B cell (primary cell): ENCODE data around the gene PSME1. TPM values are rescaled to one million over a fixed set of nuclear protein-coding genes. Genes with fewer than 3 reads are reported as not detected.

Source experiments
- ATAC-seq: fragments of 200-7000 bp; cut with Tn5 transposase; one replicate; pipeline ENCODE4 v1.10.0; 2021; ENCODE audit warnings: low read depth, mild to moderate bottlenecking, moderate number of reproducible peaks, moderate library complexity
- CTCF ChIA-PET: fragments of 350-600 bp; sonication (Branson Sonifier 250); formaldehyde crosslinking; loops from one replicate; lab custom pipeline; 2021; ENCODE audit warnings: antibody characterized with exemption, inconsistent platforms; lab: Charles Lee
- POLR2A ChIA-PET: fragments of 350-600 bp; sonication (Branson Sonifier 250); formaldehyde crosslinking; loops from one replicate; lab custom pipeline; 2021; ENCODE audit warnings: antibody characterized with exemption; lab: Charles Lee
- DNase-seq: peaks from one replicate; pipeline ENCODE4 v3.0.0; 2013
- H2AFZ ChIP-seq: 2 replicates; pipeline ENCODE4 v1.6.1; 2012; ENCODE audit warnings: mild to moderate bottlenecking, low read depth, low read length; ENCODE audit not compliant: insufficient read depth, poor library complexity, severe bottlenecking
- H3K27ac ChIP-seq, 2 donors: 1 replicate in 1 of 2; 2 replicates in 1 of 2; pipeline ENCODE4 v1.5.1; 2012 to 2013; ENCODE audit warnings: low read length in 2 of 2, mild to moderate bottlenecking in 2 of 2, moderate library complexity in 1 of 2
- H3K27me3 ChIP-seq, 4 experiments: fragments of 200-600 bp in 1 of 4; sonication (generic) in 1 of 4; replicated peaks in 1 of 4; 1 replicate in 2 of 4; 2 replicates in 2 of 4; pipeline versions ENCODE4 v1.6.1 to v1.7.0; 2013 to 2016; ENCODE audit warnings: low read length in 3 of 4, mild to moderate bottlenecking in 2 of 4, mixed read lengths in 1 of 4, moderate library complexity in 1 of 4; ENCODE audit not compliant: insufficient read depth in 4 of 4, control insufficient read depth in 3 of 4; ENCODE audit errors: control extremely low read depth in 1 of 4
- H3K36me3 ChIP-seq, 2 experiments: replicated peaks in 1 of 2; 1 replicate in 1 of 2; 2 replicates in 1 of 2; pipeline versions ENCODE4 v1.6.1 to v1.7.1; 2013; ENCODE audit warnings: low read length in 1 of 2; ENCODE audit not compliant: insufficient read depth in 2 of 2, control insufficient read depth in 1 of 2; ENCODE audit errors: control extremely low read depth in 1 of 2, extremely low read depth in 1 of 2
- H3K4me1 ChIP-seq, 2 donors: fragments of 200-600 bp in 1 of 2; sonication (generic) in 1 of 2; 1 replicate in 1 of 2; 2 replicates in 1 of 2; pipeline versions ENCODE4 v1.5.1 to v1.6.1; 2013 to 2017; ENCODE audit warnings: low read length in 2 of 2; ENCODE audit not compliant: control insufficient read depth in 2 of 2, insufficient read depth in 2 of 2
- H3K4me2 ChIP-seq: replicated peaks from 2 replicates; pipeline ENCODE3; 2012; ENCODE audit warnings: mild to moderate bottlenecking, low read depth, low read length; ENCODE audit not compliant: poor library complexity, severe bottlenecking
- H3K4me3 ChIP-seq, 5 experiments: fragments of 200-600 bp in 1 of 5; sonication (generic) in 1 of 5; 1 replicate in 3 of 5; 2 replicates in 2 of 5; pipeline versions ENCODE4 v1.5.1 to v1.7.0; 2011 to 2016; ENCODE audit warnings: low read length in 4 of 5, mild to moderate bottlenecking in 4 of 5, low read depth in 2 of 5, control low read depth in 1 of 5, moderate library complexity in 1 of 5; ENCODE audit not compliant: insufficient read depth in 1 of 5; ENCODE audit errors: control extremely low read depth in 1 of 5, extremely low read depth in 1 of 5
- H3K79me2 ChIP-seq: fragments of 200-600 bp; sonication (generic); one replicate; pipeline ENCODE4 v1.6.0; 2016; ENCODE audit warnings: low read length; ENCODE audit not compliant: control insufficient read depth, insufficient read depth
- H3K9ac ChIP-seq: fragments of 200-600 bp; sonication (generic); 2 replicates; pipeline ENCODE4 v1.6.1; 2017; ENCODE audit warnings: mild to moderate bottlenecking, low read length, moderate library complexity
- H3K9me3 ChIP-seq, 3 donors: one replicate each; pipeline versions ENCODE4 v1.6.1 to v1.7.1; 2013; ENCODE audit warnings: low read length in 2 of 3; ENCODE audit not compliant: control insufficient read depth in 2 of 3, insufficient read depth in 1 of 3; ENCODE audit errors: control extremely low read depth in 1 of 3
- H4K20me1 ChIP-seq: 2 replicates; pipeline ENCODE4 v1.6.0; 2012; ENCODE audit warnings: mild to moderate bottlenecking, low read length; ENCODE audit not compliant: insufficient read depth, control insufficient read depth, poor library complexity, severe bottlenecking
- H3K27ac Mint-ChIP-seq: one replicate; pipeline ENCODE4 v1.8.0; 2021; ENCODE audit warnings: mixed read lengths
- H3K27me3 Mint-ChIP-seq: one replicate; pipeline ENCODE4 v1.8.0; 2021; ENCODE audit warnings: mixed read lengths
- H3K4me1 Mint-ChIP-seq: one replicate; pipeline ENCODE4 v1.8.0; 2021; ENCODE audit warnings: mixed read lengths
- H3K4me3 Mint-ChIP-seq: one replicate; pipeline ENCODE4 v1.8.0; 2021; ENCODE audit warnings: mixed read lengths
- H3K9me3 Mint-ChIP-seq: one replicate; pipeline ENCODE4 v1.8.0; 2022; ENCODE audit warnings: mixed read lengths; ENCODE audit not compliant: insufficient read depth
- EZH2 ChIP-seq: IDR thresholded peaks from 2 replicates; pipeline ENCODE4 v1.6.1; 2012; ENCODE audit warnings: borderline replicate concordance, low read depth, mild to moderate bottlenecking, moderate library complexity, low read length; ENCODE audit not compliant: insufficient read depth, poor library complexity, severe bottlenecking
- WGBS: methylation state at CpG from one replicate; pipeline ENCODE4 v1.1.5; 2013; ENCODE audit warnings: missing lambda C conversion rate; ENCODE audit not compliant: insufficient coverage; 5-methylcytosine and 5-hydroxymethylcytosine counted together
- intact Hi-C: fragments of 100-400 bp; cut with micrococcal nuclease; formaldehyde crosslinking; loops from one replicate; pipeline ENCODE4 v1.10.0; 2022
- polyA plus RNA-seq: library from polyadenylated mRNA; depleted of rRNA; stranded (reverse); fragments of >200 nt; gene quantifications from 2 replicates; pipeline ENCODE4 v1.2.3, GENCODE V29; 2012
- total RNA-seq, 2 donors: library from RNA; stranded (reverse); fragments of 120-200 nt in 1 of 2; gene quantifications; 1 replicate in 1 of 2; 2 replicates in 1 of 2; pipeline versions ENCODE4 v1.2.3 to v1.2.4, GENCODE V29; 2013 to 2022
- TF ChIP-seq, protein P1 (sequence below): fragments of 200-600 bp; IDR thresholded peaks from one replicate; pipeline ENCODE4 v1.8.0; 2022; ENCODE audit warnings: antibody characterized with exemption, mild to moderate bottlenecking

PSME1 gene
- total and polyA plus RNA-seq, 2 donors (not counting 1 experiment from before 2014, with no cell fraction given) = 237 to 257 TPM

DNA sequence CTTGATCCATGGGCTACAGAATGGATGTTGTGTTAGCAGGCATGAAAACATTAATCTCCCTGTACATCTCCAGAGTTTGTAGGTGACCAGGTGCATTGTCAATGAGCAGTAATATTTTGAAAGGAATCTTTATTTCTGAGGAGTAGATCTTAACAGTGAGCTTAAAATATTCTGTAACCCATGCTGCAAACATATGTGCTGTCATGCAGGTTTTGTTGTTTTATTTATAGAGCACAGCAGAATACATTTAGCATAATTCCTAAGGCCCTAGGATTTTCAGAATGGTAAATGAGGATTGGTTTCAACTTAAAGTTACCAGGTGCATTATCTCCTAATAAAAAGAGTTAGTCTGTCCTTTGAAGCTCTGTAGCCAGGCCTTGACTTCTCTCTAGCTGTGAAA, 9.1 kb upstream of the PSME1 start:
- POLR2A ChIA-PET = interaction anchor here (1.2 kb wide), 1 partner anchor 9 kb away, joined by 3 read pairs; the partner anchor contains the start of gene PSME1
- Histone ChIP-seq H3K4me1 (peaks cover 34 to 35% of the 10 kb centered on the region in 2 donors), H3K79me2 (peaks cover 4% of the 10 kb centered on the region), H2AFZ (no peak overlapping the region), H3K27me3 (no peaks in the 10 kb centered on the region), H3K4me3 (no peak overlapping the region), H3K27ac (no peak overlapping the region), H3K4me2 (no peak overlapping the region), H3K36me3 (peaks cover 3 to 10% of the 10 kb centered on the region in 2 experiments), H3K9ac (no peak overlapping the region), H4K20me1 (no peaks in the 10 kb centered on the region), H3K9me3 (no peaks in the 10 kb centered on the region)
- no peak for TF ChIP-seq EZH2
- TF ChIP-seq, protein P1, sequence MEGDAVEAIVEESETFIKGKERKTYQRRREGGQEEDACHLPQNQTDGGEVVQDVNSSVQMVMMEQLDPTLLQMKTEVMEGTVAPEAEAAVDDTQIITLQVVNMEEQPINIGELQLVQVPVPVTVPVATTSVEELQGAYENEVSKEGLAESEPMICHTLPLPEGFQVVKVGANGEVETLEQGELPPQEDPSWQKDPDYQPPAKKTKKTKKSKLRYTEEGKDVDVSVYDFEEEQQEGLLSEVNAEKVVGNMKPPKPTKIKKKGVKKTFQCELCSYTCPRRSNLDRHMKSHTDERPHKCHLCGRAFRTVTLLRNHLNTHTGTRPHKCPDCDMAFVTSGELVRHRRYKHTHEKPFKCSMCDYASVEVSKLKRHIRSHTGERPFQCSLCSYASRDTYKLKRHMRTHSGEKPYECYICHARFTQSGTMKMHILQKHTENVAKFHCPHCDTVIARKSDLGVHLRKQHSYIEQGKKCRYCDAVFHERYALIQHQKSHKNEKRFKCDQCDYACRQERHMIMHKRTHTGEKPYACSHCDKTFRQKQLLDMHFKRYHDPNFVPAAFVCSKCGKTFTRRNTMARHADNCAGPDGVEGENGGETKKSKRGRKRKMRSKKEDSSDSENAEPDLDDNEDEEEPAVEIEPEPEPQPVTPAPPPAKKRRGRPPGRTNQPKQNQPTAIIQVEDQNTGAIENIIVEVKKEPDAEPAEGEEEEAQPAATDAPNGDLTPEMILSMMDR = no peak
- DNase-seq = no peak
- Mint-ChIP-seq H3K9me3 (no peaks in the 10 kb centered on the region), H3K27me3 (no peaks in the 10 kb centered on the region), H3K4me3 (no peak overlapping the region), H3K27ac (no peak overlapping the region), H3K4me1 (peaks cover 35% of the 10 kb centered on the region)
- intact Hi-C loops = no loop called here
- no peak for ATAC-seq
- CTCF ChIA-PET = interaction anchor here (1.1 to 1.6 kb wide), 5 partner anchors 9 to 153 kb away, joined by 3 to 5 read pairs (median 4); partner anchors contain the start of gene PSME1

DNA sequence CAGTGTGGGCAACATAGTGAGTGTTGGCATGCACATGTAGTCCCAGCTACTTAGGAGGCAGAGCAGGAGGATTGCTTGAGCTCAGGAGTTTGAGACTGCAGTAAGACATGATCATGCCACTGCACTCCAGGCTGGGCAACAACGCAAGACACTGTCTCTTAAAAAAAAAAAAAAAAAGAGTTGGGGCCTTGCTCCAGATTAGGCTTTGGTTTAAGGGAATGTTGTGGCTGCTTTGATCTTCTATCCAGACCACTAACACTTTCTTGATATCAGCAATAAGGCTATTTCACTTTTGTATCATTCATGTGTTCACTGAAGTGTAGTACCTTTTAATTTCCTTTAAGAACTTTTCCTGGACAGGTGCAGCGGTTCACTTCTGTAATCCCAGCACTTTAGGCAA, 8.3 kb upstream of the PSME1 start:
- no peak for TF ChIP-seq EZH2
- TF ChIP-seq, protein P1 = no peak
- Histone ChIP-seq H3K79me2 (peaks cover 4% of the 10 kb centered on the region), H3K4me1 (peaks cover 38 to 40% of the 10 kb centered on the region in 2 donors), H3K4me2 (peak overlapping the region; percentile 33), H4K20me1 (no peaks in the 10 kb centered on the region), H3K36me3 (peaks cover under 1 to 7% of the 10 kb centered on the region in 2 experiments), H3K4me3 (no peak overlapping the region), H3K27me3 (no peaks in the 10 kb centered on the region), H3K9me3 (no peaks in the 10 kb centered on the region), H2AFZ (no peak overlapping the region), H3K9ac (no peak overlapping the region), H3K27ac (no peak overlapping the region)
- ChIA-PET POLR2A (interaction anchor here (1.2 kb wide), 1 partner anchor 9 kb away, joined by 3 read pairs; the partner anchor contains the start of gene PSME1), CTCF (interaction anchor here (0.7 to 1.6 kb wide), 6 partner anchors 8 to 152 kb away, joined by 3 to 5 read pairs (median 4); partner anchors contain the start of gene PSME1)
- intact Hi-C loops = no loop called here
- Mint-ChIP-seq H3K27me3 (no peaks in the 10 kb centered on the region), H3K4me3 (no peak overlapping the region), H3K4me1 (peaks cover 36% of the 10 kb centered on the region), H3K9me3 (no peaks in the 10 kb centered on the region), H3K27ac (peak overlapping the region; percentile 6)
- WGBS = 88% methylated on average over 2 of the region's 2 CpGs
- no peak for DNase-seq
- ATAC-seq = no peak
